ENCODE results near the gene RAD50.

DNA sequence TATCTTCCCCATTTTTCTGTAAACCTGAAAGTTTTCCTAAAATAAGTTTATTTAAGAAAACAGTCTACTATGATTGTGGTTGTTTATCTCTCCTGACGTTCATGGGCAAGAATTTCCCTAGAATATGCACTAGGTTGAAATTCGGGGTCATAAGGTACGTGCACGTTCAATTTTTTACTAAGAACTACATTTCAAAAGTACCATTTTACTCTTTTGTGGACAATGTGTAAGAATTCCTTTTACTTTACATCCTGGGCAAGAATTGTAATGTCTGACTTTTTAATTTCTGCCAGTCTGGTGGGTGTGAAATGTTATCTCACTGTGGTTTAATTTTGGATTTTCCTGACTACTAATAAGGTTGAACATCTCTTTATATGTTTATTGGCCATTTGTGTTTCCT lies 25.8 kb upstream of the RAD50 start:
- TF ChIP-seq, protein P1, sequence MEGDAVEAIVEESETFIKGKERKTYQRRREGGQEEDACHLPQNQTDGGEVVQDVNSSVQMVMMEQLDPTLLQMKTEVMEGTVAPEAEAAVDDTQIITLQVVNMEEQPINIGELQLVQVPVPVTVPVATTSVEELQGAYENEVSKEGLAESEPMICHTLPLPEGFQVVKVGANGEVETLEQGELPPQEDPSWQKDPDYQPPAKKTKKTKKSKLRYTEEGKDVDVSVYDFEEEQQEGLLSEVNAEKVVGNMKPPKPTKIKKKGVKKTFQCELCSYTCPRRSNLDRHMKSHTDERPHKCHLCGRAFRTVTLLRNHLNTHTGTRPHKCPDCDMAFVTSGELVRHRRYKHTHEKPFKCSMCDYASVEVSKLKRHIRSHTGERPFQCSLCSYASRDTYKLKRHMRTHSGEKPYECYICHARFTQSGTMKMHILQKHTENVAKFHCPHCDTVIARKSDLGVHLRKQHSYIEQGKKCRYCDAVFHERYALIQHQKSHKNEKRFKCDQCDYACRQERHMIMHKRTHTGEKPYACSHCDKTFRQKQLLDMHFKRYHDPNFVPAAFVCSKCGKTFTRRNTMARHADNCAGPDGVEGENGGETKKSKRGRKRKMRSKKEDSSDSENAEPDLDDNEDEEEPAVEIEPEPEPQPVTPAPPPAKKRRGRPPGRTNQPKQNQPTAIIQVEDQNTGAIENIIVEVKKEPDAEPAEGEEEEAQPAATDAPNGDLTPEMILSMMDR (IDR thresholded peaks at IDR 0.05), result no peak
- no peak for TF ChIP-seq POLR2A (IDR thresholded peaks at IDR 0.05)

Measured in adrenal gland (tissue), 5 donors.